H1 (cell line): Measurements from ENCODE around the gene DSTYK. TPM values are rescaled to one million over a fixed set of nuclear protein-coding genes. Genes with fewer than 3 reads are reported as not detected.

Source experiments
- CTCF ChIA-PET: fragments of 300-600 bp; sonication (Branson Sonifier 250); formaldehyde crosslinking; loops from one replicate; lab custom pipeline; 2021; ENCODE audit not compliant: partially characterized antibody; lab: Charles Lee
- POLR2A ChIA-PET: fragments of 300-600 bp; sonication (Branson Sonifier 250); formaldehyde crosslinking; loops from one replicate; lab custom pipeline; 2021; ENCODE audit warnings: inconsistent platforms; ENCODE audit not compliant: partially characterized antibody; lab: Charles Lee
- DNase-seq, 2 experiments: peaks; one replicate each; pipeline versions ENCODE4 v3.0.0 to v3.0.0-alpha.2; 2010 to 2022; ENCODE audit warnings: low spot score in 2 of 2, low read depth in 1 of 2, mixed read lengths in 1 of 2
- FAIRE-seq: peaks from 2 replicates; lab custom pipeline; 2011; peaks lifted over from hg19 to GRCh38; lab: Jason Lieb, UNC
- H2AFZ ChIP-seq: 2 replicates; pipeline ENCODE4 v1.8.1; 2012; ENCODE audit warnings: low read length, inconsistent platforms
- H2AK5ac ChIP-seq: 2 replicates; pipeline ENCODE4 v1.6.1; 2013; ENCODE audit warnings: low read depth, low read length
- H2BK120ac ChIP-seq: replicated peaks from 2 replicates; pipeline ENCODE3; 2013; ENCODE audit warnings: low read depth, low read length, inconsistent platforms
- H2BK12ac ChIP-seq: 2 replicates; pipeline ENCODE4 v1.6.1; 2013; ENCODE audit warnings: low read depth, low read length
- H2BK15ac ChIP-seq: 2 replicates; pipeline ENCODE4 v1.6.1; 2013; ENCODE audit warnings: low read length
- H2BK20ac ChIP-seq: 2 replicates; pipeline ENCODE4 v1.6.1; 2013; ENCODE audit warnings: low read length
- H2BK5ac ChIP-seq: 2 replicates; pipeline ENCODE4 v1.6.1; 2013; ENCODE audit warnings: low read depth, low read length
- H3K14ac ChIP-seq: 2 replicates; pipeline ENCODE4 v1.6.1; 2013; ENCODE audit warnings: inconsistent platforms; ENCODE audit not compliant: insufficient read length
- H3K18ac ChIP-seq: 2 replicates; pipeline ENCODE4 v1.6.1; 2013; ENCODE audit warnings: low read length; ENCODE audit errors: extremely low read depth
- H3K23ac ChIP-seq: 2 replicates; pipeline ENCODE4 v1.6.1; 2013; ENCODE audit warnings: inconsistent platforms; ENCODE audit not compliant: insufficient read length
- H3K23me2 ChIP-seq: 2 replicates; pipeline ENCODE4 v1.6.1; 2013; ENCODE audit warnings: low read depth, low read length
- H3K27ac ChIP-seq: 2 replicates; pipeline ENCODE4 v1.6.1; 2011; ENCODE audit warnings: low read depth, low read length, inconsistent platforms
- H3K27me3 ChIP-seq, 4 experiments: replicated peaks in 1 of 4; 1 replicate in 1 of 4; 2 replicates in 3 of 4; pipeline versions ENCODE4 v1.6.1 to v1.8.1; 2011 to 2013; ENCODE audit warnings: low read length in 3 of 4, mild to moderate bottlenecking in 3 of 4, inconsistent platforms in 2 of 4, mixed read lengths in 2 of 4, moderate library complexity in 1 of 4; ENCODE audit not compliant: control insufficient read depth in 3 of 4, insufficient read depth in 3 of 4; ENCODE audit errors: extremely low read depth in 1 of 4
- H3K36me3 ChIP-seq, 4 experiments: 2 replicates each; pipeline versions ENCODE4 v1.6.1 to v1.8.1; 2011 to 2013; ENCODE audit warnings: mild to moderate bottlenecking in 4 of 4, low read length in 3 of 4, moderate library complexity in 2 of 4, control low read depth in 1 of 4, inconsistent platforms in 1 of 4; ENCODE audit not compliant: insufficient read depth in 4 of 4, control insufficient read depth in 2 of 4
- H3K4ac ChIP-seq: replicated peaks from 2 replicates; pipeline ENCODE3; 2013; ENCODE audit warnings: low read length, low read depth, mixed read lengths, inconsistent platforms; ENCODE audit not compliant: insufficient read length
- H3K4me1 ChIP-seq, 4 experiments: replicated peaks in 1 of 4; 1 replicate in 1 of 4; 2 replicates in 3 of 4; pipeline versions ENCODE4 v1.6.1 to v1.8.1; 2011 to 2013; ENCODE audit warnings: low read length in 3 of 4, inconsistent platforms in 2 of 4, mixed read lengths in 1 of 4; ENCODE audit not compliant: insufficient read depth in 4 of 4, control insufficient read depth in 3 of 4
- H3K4me2 ChIP-seq, 2 experiments: 2 replicates each; pipeline versions ENCODE4 v1.6.1 to v1.8.1; 2011 to 2013; ENCODE audit warnings: low read depth in 2 of 2, low read length in 2 of 2, control low read depth in 1 of 2, inconsistent platforms in 1 of 2, mild to moderate bottlenecking in 1 of 2; ENCODE audit not compliant: insufficient read depth in 1 of 2
- H3K4me3 ChIP-seq, 4 experiments: fragments of 200-600, 300-600 bp in 1 of 4; sonication (generic), shearing (Covaris generic), sonication (Bioruptor Twin) in 1 of 4; 2 replicates each; pipeline versions ENCODE4 v1.5.1 to v1.8.1; 2011 to 2016; ENCODE audit warnings: low read length in 4 of 4, low read depth in 3 of 4, control low read depth in 2 of 4, inconsistent platforms in 2 of 4, mild to moderate bottlenecking in 2 of 4, mixed read lengths in 1 of 4, moderate library complexity in 1 of 4; ENCODE audit not compliant: insufficient read depth in 2 of 4; ENCODE audit errors: extremely low read depth in 1 of 4
- H3K56ac ChIP-seq: replicated peaks from 2 replicates; pipeline ENCODE3; 2013; ENCODE audit warnings: low read depth, mild to moderate bottlenecking, mixed read lengths, low read length, inconsistent platforms; ENCODE audit not compliant: insufficient read length
- H3K79me1 ChIP-seq: 2 replicates; pipeline ENCODE4 v1.6.1; 2013; ENCODE audit warnings: low read depth, low read length, control low read depth
- H3K79me2 ChIP-seq, 2 experiments: 2 replicates each; pipeline versions ENCODE4 v1.6.1 to v1.8.1; 2012 to 2013; ENCODE audit warnings: low read length in 2 of 2, mild to moderate bottlenecking in 2 of 2, inconsistent platforms in 1 of 2; ENCODE audit not compliant: insufficient read depth in 2 of 2, control insufficient read depth in 1 of 2
- H3K9ac ChIP-seq, 4 experiments: replicated peaks in 1 of 4; 1 replicate in 1 of 4; 2 replicates in 3 of 4; pipeline versions ENCODE4 v1.6.1 to v1.8.1; 2011 to 2013; ENCODE audit warnings: low read depth in 3 of 4, low read length in 3 of 4, control low read depth in 2 of 4, mild to moderate bottlenecking in 2 of 4, moderate library complexity in 2 of 4, inconsistent platforms in 1 of 4; ENCODE audit errors: extremely low read depth in 1 of 4
- H3K9me3 ChIP-seq, 2 experiments: 2 replicates each; pipeline versions ENCODE4 v1.6.1 to v1.8.1; 2012 to 2013; ENCODE audit warnings: mild to moderate bottlenecking in 2 of 2, moderate library complexity in 2 of 2, control low read depth in 1 of 2, inconsistent platforms in 1 of 2, low read depth in 1 of 2, low read length in 1 of 2, mixed read lengths in 1 of 2; ENCODE audit not compliant: insufficient read depth in 2 of 2
- H4K20me1 ChIP-seq, 2 experiments: replicated peaks in 1 of 2; 2 replicates each; pipeline versions ENCODE3 to v1.8.1; 2011 to 2013; ENCODE audit warnings: inconsistent platforms in 2 of 2, low read length in 2 of 2, mild to moderate bottlenecking in 1 of 2; ENCODE audit not compliant: insufficient read depth in 2 of 2, control insufficient read depth in 1 of 2
- H4K5ac ChIP-seq: 2 replicates; pipeline ENCODE4 v1.6.1; 2013; ENCODE audit warnings: low read length, low read depth, mixed read lengths, inconsistent platforms; ENCODE audit not compliant: insufficient read length
- H4K8ac ChIP-seq: 2 replicates; pipeline ENCODE4 v1.8.0; 2013; ENCODE audit warnings: mild to moderate bottlenecking, moderate library complexity, low read length, inconsistent platforms; ENCODE audit not compliant: insufficient read depth; ENCODE audit errors: extremely low read depth
- H4K91ac ChIP-seq: replicated peaks from 2 replicates; pipeline ENCODE3; 2013; ENCODE audit warnings: low read length, mixed read lengths, inconsistent platforms; ENCODE audit not compliant: insufficient read length
- BCL11A ChIP-seq, 2 experiments: IDR thresholded peaks; one replicate each; pipeline ENCODE4 v1.6.1; 2011; ENCODE audit warnings: low read depth in 2 of 2, low read length in 2 of 2, mild to moderate bottlenecking in 2 of 2
- CBX5 ChIP-seq: fragments of 300-800, 300-1000 bp; sonication (generic); IDR thresholded peaks from 2 replicates; pipeline ENCODE4 v1.7.1; 2016; ENCODE audit warnings: antibody characterized with exemption, low read length, low read depth
- FOSL1 ChIP-seq: IDR thresholded peaks from 2 replicates; pipeline ENCODE4 v1.6.1; 2011; ENCODE audit warnings: mild to moderate bottlenecking, low read depth, low read length, moderate library complexity; ENCODE audit not compliant: insufficient read depth
- KDM5A ChIP-seq: fragments of 200-600 bp; IDR thresholded peaks from 2 replicates; pipeline ENCODE4 v1.7.1; 2012; ENCODE audit warnings: mild to moderate bottlenecking, low read length, inconsistent platforms, mixed read lengths
- POLR2AphosphoS5 ChIP-seq: IDR thresholded peaks from 2 replicates; pipeline ENCODE4 v1.6.1; 2011; ENCODE audit warnings: low read depth, low read length
- SUZ12 ChIP-seq: fragments of 200-600 bp; sonication (generic); IDR thresholded peaks from 2 replicates; pipeline ENCODE4 v1.6.1; 2012; ENCODE audit warnings: mild to moderate bottlenecking, inconsistent platforms, low read length, moderate library complexity, mixed read lengths
- ZNF274 ChIP-seq: IDR thresholded peaks from 2 replicates; pipeline ENCODE4 v1.7.0; 2012; ENCODE audit warnings: low read length, borderline replicate concordance; ENCODE audit errors: extremely low read depth
- WGBS, 2 experiments: shearing (Covaris generic) in 1 of 2; methylation state at CpG; one replicate each; pipeline versions ENCODE4 v1.1.6 to v1.1.7; 2013 to 2015; ENCODE audit warnings: low lambda C conversion rate in 2 of 2, mixed read lengths in 2 of 2, inconsistent platforms in 1 of 2, low coverage in 1 of 2, missing lambda C conversion rate in 1 of 2; ENCODE audit not compliant: insufficient replicate concordance in 2 of 2, insufficient coverage in 1 of 2, insufficient read length in 1 of 2; ENCODE audit errors: extremely low coverage in 1 of 2, missing lambda C conversion rate in 1 of 2; 5-methylcytosine and 5-hydroxymethylcytosine counted together
- polyA plus RNA-seq, 7 experiments: library from polyadenylated mRNA; depleted of rRNA in 3 of 7; stranded (reverse) in 5 of 7; unstranded in 2 of 7; fragments of >200 nt in 5 of 7; fragments of 200-250 nt in 2 of 7; gene quantifications; 1 replicate in 5 of 7; 2 replicates in 1 of 7; 4 replicates in 1 of 7; pipeline versions ENCODE4 v1.2.1 to v1.2.3, GENCODE V29; 2011 to 2013; ENCODE audit warnings: missing spikeins in 2 of 7, mixed read lengths in 2 of 7
- total RNA-seq: library from RNA; stranded (reverse); fragmentation: NEBNext Ultra II Directional; extraction: Animal tissue kit (Norgen Biotek cat#: 25700); gene quantifications from 2 replicates; pipeline ENCODE4 v1.2.1, GENCODE V29; 2021
- TF ChIP-seq, protein P1 (sequence below): IDR thresholded peaks from 2 replicates; pipeline ENCODE4 v1.6.1; 2012; ENCODE audit warnings: inconsistent platforms
- TF ChIP-seq, protein P2 (sequence below): IDR thresholded peaks from 2 replicates; pipeline ENCODE4 v1.6.1; 2012; ENCODE audit warnings: low read length, inconsistent platforms

Gene DSTYK
- total and polyA plus RNA-seq, 2 of the 8 experiments (the other 6 are each of a cell fraction or from before 2014, with no cell fraction given) = 2.7 to 8.5 TPM

DNA sequence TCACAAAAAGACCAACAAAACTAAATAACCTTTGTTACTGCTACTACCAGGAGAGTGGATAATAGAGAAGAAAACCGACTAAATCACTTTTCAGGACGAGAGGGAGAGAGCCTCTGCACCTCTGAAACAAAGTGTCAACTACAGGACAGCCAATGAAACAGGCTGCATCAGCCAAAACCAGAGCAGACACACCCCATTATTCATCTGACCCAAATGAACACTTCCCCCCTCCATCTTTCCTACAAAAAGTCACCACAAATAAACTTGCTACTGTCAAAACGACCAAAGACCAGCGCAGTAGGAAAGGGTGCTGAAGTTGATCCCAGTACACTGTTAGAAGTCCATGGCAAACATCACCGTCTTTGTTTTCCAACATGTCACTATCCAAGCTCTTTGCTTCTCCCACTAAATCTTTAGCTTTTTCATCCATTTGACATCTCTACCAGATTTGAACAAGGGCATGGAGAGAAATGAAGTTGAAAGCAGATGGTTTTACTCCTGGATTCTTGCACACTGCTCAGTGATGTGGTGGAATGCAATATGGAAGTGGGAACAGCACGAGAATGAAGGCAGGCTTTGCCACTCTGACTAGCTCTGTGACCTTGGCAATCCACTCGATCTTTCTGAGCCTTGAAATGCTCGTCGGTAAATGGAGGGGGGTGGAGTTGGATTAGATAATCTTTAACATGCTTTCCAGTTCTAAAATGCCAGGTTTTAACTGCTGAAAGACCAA is 20.5 kb downstream of the DSTYK start:
- Histone ChIP-seq H2AFZ (no peak overlapping the region), H3K4me1 (peaks cover 5 to 45% (median 30%) of the 10 kb centered on the region in 4 experiments), H3K9ac (no peak overlapping the region), H2BK120ac (no peak overlapping the region), H3K79me1 (peaks cover 5% of the 10 kb centered on the region), H4K20me1 (no peaks in the 10 kb centered on the region), H3K36me3 (peaks cover 0 to 3% (median 0%) of the 10 kb centered on the region in 4 experiments; a peak in 1 of 8 replicates), H4K8ac (no peak overlapping the region), H2BK5ac (no peak overlapping the region; the same call in 1 of the 2 replicates), H3K4me2 (peak overlapping the region; percentile 56 to 59), H3K14ac (no peak overlapping the region), H2BK12ac (no peak overlapping the region; the same call in 1 of the 2 replicates), H3K27ac (no peak overlapping the region), H3K4me3 (peak overlapping the region in 2 of 4 experiments; percentile 15 to 34; a peak in 3 of 8 replicates), H3K79me2 (peaks cover 0 to 52% of the 10 kb centered on the region in 2 experiments; a peak in 2 of 4 replicates), H2BK15ac (no peak overlapping the region), H4K5ac (peak overlapping the region; percentile 2), H3K18ac (no peak overlapping the region; the same call in 1 of the 2 replicates), H3K23ac (no peak overlapping the region), H3K56ac (no peak overlapping the region), H2BK20ac (0 out of 2 replicates have a peak overlapping the region, but pooled peaks have one; percentile 83), H3K9me3 (no peaks in the 10 kb centered on the region), H4K91ac (no peak overlapping the region), H3K4ac (no peak overlapping the region), H2AK5ac (no peak overlapping the region), H3K27me3 (no peaks in the 10 kb centered on the region), H3K23me2 (no peaks in the 10 kb centered on the region)
- POLR2A ChIA-PET = interaction anchor here (0.5 to 3.5 kb wide), 6 partner anchors 13 to 120 kb away, joined by 3 to 18 read pairs (median 4); partner anchors contain the start of gene TMCC2
- CTCF ChIA-PET = interaction anchor here (0.5 to 2.3 kb wide), 7 partner anchors 8 to 72 kb away, joined by 3 to 9 read pairs (median 3); partner anchors contain the start of gene TMCC2
- 50% methylated on average over 9 of the region's 9 CpGs; no CpG with 5 or more reads in 1 of the 2 experiments for WGBS, 2 experiments
- DNase-seq (no peak), FAIRE-seq (no peak)
- TF ChIP-seq SUZ12 = no peak
- TF ChIP-seq KDM5A = no peak
- TF ChIP-seq, protein P1, sequence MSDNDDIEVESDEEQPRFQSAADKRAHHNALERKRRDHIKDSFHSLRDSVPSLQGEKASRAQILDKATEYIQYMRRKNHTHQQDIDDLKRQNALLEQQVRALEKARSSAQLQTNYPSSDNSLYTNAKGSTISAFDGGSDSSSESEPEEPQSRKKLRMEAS = no peak
- TF ChIP-seq ZNF274 = no peak
- TF ChIP-seq, protein P2, sequence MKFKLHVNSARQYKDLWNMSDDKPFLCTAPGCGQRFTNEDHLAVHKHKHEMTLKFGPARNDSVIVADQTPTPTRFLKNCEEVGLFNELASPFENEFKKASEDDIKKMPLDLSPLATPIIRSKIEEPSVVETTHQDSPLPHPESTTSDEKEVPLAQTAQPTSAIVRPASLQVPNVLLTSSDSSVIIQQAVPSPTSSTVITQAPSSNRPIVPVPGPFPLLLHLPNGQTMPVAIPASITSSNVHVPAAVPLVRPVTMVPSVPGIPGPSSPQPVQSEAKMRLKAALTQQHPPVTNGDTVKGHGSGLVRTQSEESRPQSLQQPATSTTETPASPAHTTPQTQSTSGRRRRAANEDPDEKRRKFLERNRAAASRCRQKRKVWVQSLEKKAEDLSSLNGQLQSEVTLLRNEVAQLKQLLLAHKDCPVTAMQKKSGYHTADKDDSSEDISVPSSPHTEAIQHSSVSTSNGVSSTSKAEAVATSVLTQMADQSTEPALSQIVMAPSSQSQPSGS = no peak
- no peak for TF ChIP-seq FOSL1
- TF ChIP-seq POLR2AphosphoS5 = no peak
- no peak for TF ChIP-seq CBX5
- TF ChIP-seq BCL11A (IDR thresholded peaks at IDR 0.05; ENCODE audit: low read depth in 2 of 2, low read length in 2 of 2) = no peak
